ENCODE measurements around the gene BLCAP. TPM values are rescaled to one million over a fixed set of nuclear protein-coding genes. Genes with fewer than 3 reads are reported as not detected.
A peak's percentile ranks its signal among the peaks of the same experiment; 100 is the strongest.

Gene BLCAP
- total RNA-seq, 2 donors from 2014 or later = 24.1 to 44.8 TPM

DNA sequence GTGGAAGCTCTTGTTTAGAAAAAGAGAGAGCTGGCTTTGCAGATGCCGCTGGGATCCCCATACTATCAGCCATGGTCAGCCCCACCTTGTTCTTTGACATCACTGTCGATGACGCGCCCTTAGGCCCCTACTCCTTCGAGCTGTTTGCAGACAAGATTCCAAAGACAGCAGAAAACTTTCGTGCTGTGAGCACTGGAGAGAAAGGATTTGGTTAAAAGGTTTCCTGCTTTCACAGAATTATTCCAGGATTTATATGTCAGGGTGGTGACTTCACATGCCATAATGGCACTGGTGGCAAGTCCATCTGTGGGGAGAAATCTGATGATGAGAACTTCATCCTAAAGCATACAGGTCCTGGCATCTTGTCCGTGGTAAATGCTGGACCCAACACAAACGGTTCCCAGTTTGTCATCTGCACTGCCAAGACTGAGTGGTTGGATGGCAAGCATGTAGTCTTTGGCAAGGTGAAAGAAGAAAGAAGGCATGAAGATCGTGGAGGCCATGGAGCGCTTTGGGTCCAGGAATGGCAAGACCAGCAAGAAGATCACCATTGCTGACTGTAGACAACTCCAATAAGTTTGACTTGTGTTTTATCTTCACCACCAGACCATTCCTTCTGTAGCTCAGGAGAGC is 2.4 kb upstream of the BLCAP start:
- intact Hi-C loops (cut with DNase I) = loop anchor here (5.0 to 10.0 kb wide), 3 partner anchors 135 to 333 kb away; no protein-coding TSS in a partner anchor
- no peak for DNase-seq
- Histone ChIP-seq H3K4me3 (no peak overlapping the region), H3K36me3 (replicated peaks in 1 of 2; ENCODE audit: insufficient read depth in 1 of 2, low read depth in 2 of 2) (no peaks in the 10 kb centered on the region), H3K27ac (no peak overlapping the region), H3K9me3 (no peaks in the 10 kb centered on the region), H3K4me1 (peaks cover 26% of the 10 kb centered on the region), H3K27me3 (no peaks in the 10 kb centered on the region)
- no peak for ATAC-seq
- 70 to 74% methylated on average over 10 of the region's 10 CpGs for WGBS, 2 donors
- TF ChIP-seq POLR2A (IDR thresholded peaks at IDR 0.05) (no peak), CTCF (IDR thresholded peaks at IDR 0.05) (no peak)

GRCh38 chr20:37529214-37529967 is 1.7 kb upstream of the BLCAP start:
- H3K27ac ChIP-seq = no peak overlapping the region
- ATAC-seq (no peak), DNase-seq (no peak)
- no peak for TF ChIP-seq CTCF (IDR thresholded peaks at IDR 0.05)
- TF ChIP-seq POLR2A (IDR thresholded peaks at IDR 0.05) = no peak
- 70 to 76% methylated on average over 8 of the region's 8 CpGs for WGBS, 2 donors
- no peaks in the 10 kb centered on the region for H3K27me3 ChIP-seq
- no peak overlapping the region for H3K4me3 ChIP-seq
- H3K36me3 ChIP-seq (replicated peaks in 1 of 2; ENCODE audit: insufficient read depth in 1 of 2, low read depth in 2 of 2) = no peaks in the 10 kb centered on the region
- no peaks in the 10 kb centered on the region for H3K9me3 ChIP-seq
- H3K4me1 ChIP-seq = peaks cover 33% of the 10 kb centered on the region
- intact Hi-C loops (cut with DNase I) = loop anchor here (10.0 kb wide), 1 partner anchor 135 kb away; no protein-coding TSS in a partner anchor

DNA sequence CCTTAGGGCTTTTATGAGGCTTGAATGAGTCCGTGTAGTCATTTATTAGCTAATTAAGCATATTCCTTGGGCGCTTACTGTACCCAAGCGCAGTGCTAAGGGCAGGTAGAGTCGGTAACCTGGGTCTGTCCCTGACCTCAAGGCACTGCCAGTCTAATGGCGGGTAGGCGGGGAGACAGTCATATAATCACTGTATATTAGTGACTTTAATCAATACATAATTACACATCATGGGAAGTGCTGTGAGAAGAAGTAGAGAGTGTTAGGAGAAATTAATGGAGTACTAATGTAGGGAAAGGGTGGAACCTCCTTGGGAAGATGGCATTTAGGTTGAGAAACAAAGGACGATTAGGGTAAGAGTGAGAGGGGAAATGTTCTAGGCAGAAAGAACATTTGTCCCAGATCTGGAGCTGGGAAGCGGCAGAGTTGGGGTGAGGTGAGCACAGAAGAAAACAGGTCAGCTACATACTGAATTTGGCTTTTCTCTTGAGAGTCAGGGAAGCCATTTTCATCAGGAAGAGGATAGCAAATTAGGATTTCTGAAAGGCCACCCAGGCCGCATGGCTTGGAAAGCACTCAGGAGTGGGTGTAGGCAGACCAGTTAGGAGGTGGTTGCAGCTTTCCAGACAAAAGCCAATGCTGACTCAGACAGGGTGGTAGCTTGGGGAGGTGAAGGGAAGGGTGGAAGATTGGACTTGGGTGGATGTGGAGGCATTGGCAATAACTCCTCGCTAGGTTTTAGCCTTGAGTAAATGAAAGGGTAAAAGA is 954 bp upstream of the BLCAP start:
- no peaks in the 10 kb centered on the region for H3K9me3 ChIP-seq
- H3K4me1 ChIP-seq = peaks cover 40% of the 10 kb centered on the region
- WGBS, 2 donors = 42 to 50% methylated on average over 9 to 10 of the region's 10 CpGs
- intact Hi-C loops (cut with DNase I) = loop anchor here (10.0 kb wide), 1 partner anchor 134 kb away; no protein-coding TSS in a partner anchor
- TF ChIP-seq CTCF (IDR thresholded peaks at IDR 0.05) = no peak
- TF ChIP-seq POLR2A (IDR thresholded peaks at IDR 0.05) = no peak
- H3K27ac ChIP-seq = peak overlapping the region; percentile 96 to 100 (median 98)
- no peaks in the 10 kb centered on the region for H3K36me3 ChIP-seq (replicated peaks in 1 of 2; ENCODE audit: insufficient read depth in 1 of 2, low read depth in 2 of 2)
- no peak for DNase-seq
- ATAC-seq = no peak
- H3K4me3 ChIP-seq = peak overlapping the region; percentile 84 to 88
- no peaks in the 10 kb centered on the region for H3K27me3 ChIP-seq

DNA sequence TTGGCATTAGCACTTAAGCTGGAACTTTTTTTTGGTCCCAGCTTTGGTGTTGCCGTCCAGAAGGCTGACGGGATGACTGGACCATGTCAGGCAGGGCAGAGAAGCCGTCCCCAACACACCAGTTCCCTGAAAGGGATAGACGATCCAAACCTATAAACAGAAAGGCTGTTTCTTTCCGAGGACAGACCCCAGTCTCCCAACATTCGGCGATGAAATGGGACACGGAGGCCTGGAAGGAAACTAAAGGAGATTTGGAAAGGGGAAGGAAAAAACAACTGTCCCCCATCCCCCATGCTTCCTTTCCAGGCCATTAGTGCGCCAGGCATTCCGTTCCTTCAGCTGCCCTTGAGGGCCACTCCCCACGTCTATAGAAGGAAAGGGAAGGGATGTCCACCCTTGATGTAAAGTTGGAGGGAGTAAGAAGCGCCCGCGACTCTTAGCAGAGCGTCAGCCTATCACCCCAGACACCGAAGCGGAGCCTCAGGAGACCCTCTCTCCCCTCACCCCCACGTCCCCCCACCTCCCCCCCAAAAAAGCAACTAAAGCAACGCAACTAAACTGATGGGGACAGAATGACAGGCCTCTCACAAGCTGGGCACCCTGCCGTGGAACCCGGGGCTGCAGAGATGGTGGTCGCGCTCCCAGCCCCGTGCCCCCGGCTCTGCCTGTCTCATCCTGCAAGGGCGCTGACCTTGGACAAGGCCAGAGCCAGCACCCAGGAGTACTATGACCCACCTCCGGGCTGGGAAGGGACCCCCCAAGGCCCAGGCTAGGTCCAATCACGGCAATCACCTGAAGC is 638 bp downstream of the BLCAP start:
- H3K9me3 ChIP-seq = no peaks in the 10 kb centered on the region
- no peaks in the 10 kb centered on the region for H3K36me3 ChIP-seq (replicated peaks in 1 of 2; ENCODE audit: insufficient read depth in 1 of 2, low read depth in 2 of 2)
- peak; percentile 21 for ATAC-seq
- peaks cover 41% of the 10 kb centered on the region for H3K4me1 ChIP-seq
- peak overlapping the region; percentile 96 to 100 (median 98) for H3K27ac ChIP-seq
- H3K4me3 ChIP-seq = peak overlapping the region; percentile 84 to 88
- peak in 1 of 4 donors; percentile 40 for DNase-seq
- no peak for TF ChIP-seq CTCF (IDR thresholded peaks at IDR 0.05)
- TF ChIP-seq POLR2A (IDR thresholded peaks at IDR 0.05) = no peak
- H3K27me3 ChIP-seq = no peaks in the 10 kb centered on the region
- intact Hi-C loops (cut with DNase I) = loop anchor here (10.0 kb wide), 1 partner anchor 132 kb away; no protein-coding TSS in a partner anchor
- 0% methylated on average over 19 to 28 of the region's 28 CpGs for WGBS, 2 donors
